ENCODE measurements around the gene ANKH.

DNA sequence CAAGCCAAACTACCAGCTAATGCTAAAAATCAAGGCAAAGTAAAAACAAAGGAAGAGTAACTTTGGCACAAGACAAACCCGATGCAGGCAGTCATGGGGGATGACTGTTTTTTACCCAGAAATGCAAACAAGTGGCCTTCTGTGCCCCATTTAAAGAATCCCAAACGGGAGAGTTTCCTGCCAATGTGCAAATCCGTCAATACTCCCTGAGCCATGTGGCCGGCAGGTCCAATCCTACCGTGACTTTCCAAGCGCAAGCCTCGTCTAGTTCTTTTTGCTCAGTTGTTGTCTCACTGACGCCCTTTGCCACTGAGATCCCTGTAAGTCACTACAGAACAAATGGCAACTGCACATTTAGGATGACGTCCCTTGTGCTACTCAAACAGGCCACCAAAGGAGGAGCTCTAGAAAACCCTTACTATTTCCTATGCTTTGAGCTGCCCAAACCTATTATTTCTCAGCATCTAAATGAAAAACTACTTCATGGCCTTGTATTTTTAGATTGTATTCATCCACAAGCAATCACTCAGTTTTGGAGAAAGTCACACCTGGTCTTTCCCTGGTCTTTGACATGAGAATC is 163.7 kb downstream of the ANKH start:
- TF ChIP-seq, protein P1, sequence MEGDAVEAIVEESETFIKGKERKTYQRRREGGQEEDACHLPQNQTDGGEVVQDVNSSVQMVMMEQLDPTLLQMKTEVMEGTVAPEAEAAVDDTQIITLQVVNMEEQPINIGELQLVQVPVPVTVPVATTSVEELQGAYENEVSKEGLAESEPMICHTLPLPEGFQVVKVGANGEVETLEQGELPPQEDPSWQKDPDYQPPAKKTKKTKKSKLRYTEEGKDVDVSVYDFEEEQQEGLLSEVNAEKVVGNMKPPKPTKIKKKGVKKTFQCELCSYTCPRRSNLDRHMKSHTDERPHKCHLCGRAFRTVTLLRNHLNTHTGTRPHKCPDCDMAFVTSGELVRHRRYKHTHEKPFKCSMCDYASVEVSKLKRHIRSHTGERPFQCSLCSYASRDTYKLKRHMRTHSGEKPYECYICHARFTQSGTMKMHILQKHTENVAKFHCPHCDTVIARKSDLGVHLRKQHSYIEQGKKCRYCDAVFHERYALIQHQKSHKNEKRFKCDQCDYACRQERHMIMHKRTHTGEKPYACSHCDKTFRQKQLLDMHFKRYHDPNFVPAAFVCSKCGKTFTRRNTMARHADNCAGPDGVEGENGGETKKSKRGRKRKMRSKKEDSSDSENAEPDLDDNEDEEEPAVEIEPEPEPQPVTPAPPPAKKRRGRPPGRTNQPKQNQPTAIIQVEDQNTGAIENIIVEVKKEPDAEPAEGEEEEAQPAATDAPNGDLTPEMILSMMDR (IDR thresholded peaks at IDR 0.05): no peak
- TF ChIP-seq RFX5 (IDR thresholded peaks at IDR 0.05) (no peak), ZC3H11A (IDR thresholded peaks at IDR 0.05) (no peak), POLR2A (IDR thresholded peaks at IDR 0.05; ENCODE audit: low read length) (no peak), CBX8 (IDR thresholded peaks at IDR 0.05) (no peak), GATA3 (IDR thresholded peaks at IDR 0.05; ENCODE audit: borderline replicate concordance) (no peak)
